ENCODE measurements around the gene PRICKLE1.
"Not testable (repeated sequence)": the region's sequence is repeated elsewhere in the genome, so short reads cannot be mapped to it uniquely, and the experiment has no call there.

PRICKLE1 gene

DNA sequence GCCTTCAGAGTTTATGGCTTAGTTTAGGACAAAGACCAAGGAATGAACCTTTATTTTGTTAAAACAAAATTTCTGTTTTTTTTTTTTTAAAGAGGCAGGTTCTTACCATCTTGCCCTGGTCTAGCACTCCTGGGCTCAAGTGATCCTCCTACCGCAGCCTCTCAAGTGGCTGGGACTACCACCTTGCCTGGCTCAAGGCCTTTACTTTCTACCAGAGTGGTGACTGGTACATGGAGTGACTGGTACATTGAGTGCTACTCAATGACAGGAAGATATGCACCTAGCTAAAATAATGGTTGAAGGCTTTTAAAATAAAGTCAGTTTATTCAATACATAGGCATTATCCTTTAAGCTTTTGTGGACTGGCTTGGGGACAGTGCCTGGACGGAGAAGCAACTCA, 32.6 kb downstream of the PRICKLE1 start:
- DNase-seq (ENCODE audit: low spot score) = no peak

DNA sequence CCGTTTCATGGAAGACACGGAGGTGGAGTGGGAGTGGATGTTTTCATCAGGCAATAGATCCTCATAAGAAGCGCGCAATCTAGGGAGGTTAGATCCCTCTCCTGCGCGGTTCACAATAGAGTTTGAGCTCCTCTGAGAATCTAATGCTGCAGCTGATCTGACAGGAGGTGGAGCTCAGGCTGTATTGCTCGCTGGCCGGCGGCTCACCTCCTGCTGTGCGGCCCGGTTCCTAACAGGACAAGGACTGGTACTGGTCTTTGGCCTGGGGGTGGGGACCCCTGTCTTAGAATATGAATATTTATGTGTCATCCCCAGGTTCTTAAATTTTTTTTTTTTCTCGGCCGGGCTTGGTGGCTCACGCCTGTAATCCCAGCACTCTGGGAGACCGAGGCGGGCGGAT, 36.7 kb downstream of the PRICKLE1 start:
- no peak for DNase-seq (ENCODE audit: low spot score)

DNA sequence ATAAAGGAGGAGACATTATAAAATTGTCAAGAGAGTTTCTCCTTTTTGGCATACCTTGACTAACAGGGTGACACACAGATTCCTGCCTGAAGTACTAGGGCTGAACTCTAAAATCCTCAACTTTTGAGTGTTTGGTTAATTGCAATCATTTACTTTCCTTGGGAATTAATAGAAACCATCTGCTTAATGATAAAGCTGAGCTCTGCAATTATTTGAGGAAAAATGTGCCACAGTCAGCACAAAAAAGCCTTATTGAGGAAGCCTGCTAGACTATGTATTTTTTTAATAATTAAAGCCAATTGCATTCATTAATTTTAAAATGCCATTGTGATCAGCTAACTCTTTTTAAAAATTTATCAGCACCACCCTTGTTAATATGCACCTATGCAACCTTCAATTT, 38.7 kb downstream of the PRICKLE1 start:
- DNase-seq (ENCODE audit: low spot score) = no peak

DNA sequence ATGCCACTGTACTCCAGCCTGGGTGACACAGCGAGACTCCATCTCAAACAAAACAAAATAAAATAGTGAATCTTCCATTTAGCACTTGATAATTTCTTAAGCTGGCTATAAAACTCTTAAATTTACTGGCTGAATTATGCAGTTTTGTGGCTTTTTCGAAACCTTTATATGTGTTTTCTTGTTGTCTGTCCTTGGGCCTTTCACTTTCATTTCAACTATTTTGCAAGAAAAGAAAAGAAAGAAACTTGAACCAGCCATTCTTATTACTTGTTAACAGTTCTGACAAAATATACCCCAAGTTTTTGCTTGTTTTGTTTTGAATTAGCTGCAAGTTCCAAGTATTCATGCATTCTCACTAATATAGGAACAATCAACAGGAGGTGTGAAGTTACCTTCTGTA, 42.8 kb downstream of the PRICKLE1 start:
- DNase-seq (ENCODE audit: low spot score) = no peak

DNA sequence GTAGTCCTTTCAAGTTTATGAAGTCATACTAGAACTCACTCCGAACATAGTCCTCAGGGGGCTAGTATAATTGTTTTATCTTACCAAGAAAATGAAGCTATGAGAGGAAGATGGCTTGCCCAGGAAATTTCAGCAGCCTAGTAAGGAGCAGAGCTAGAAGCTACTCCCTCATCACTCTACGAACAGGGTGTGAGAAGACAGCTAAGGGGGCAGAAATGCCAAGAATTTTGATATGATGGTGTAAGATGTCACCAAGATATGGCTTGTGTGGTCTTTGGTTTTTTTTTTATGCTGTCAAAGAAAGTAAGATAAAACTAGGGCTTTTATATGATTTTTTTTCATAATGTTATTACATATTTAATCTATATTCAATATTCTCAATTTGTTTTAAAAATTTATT, 47.6 kb downstream of the PRICKLE1 start:
- no peak for DNase-seq (ENCODE audit: low spot score)

DNA sequence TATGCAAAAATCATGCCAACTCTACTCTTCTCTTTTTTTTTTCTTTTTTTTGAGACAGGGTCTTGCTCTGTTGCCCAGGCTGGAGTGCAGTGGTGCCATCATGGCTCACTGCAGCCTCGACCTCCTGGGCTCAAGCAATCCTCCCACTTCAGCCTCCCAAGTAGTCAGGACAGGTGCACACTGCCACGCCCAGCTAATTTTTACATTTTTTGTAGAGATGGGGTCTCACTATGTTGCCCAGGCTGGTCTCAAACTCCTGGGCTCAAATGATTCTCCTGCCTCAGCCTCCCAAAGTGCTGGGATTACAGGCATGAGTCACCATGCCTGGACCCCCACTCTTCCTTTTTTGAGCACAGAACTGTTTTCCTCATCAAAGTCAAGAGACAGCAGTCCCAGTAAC, 48.2 kb downstream of the PRICKLE1 start:
- DNase-seq (ENCODE audit: low spot score) = not testable (repeated sequence)

DNA sequence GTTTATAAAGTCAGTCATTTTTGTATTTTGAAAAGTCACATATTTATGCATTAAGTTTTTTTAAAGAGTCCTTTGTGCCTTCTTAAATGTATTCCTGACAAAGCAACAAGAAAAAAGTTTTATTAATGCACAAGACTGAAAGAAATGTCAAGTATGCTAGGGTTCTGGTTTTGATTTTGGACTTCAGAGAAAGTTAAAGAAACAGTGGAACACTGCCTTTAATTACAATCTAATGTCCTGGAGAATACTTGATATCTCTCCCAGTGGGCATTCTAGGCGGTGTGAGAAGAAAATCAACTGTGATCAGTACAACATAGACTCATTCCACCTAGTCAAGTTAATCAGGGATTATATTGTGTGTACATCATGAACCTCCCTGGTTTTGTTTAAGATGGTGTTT, 49.9 kb downstream of the PRICKLE1 start:
- DNase-seq (ENCODE audit: low spot score) = no peak

DNA sequence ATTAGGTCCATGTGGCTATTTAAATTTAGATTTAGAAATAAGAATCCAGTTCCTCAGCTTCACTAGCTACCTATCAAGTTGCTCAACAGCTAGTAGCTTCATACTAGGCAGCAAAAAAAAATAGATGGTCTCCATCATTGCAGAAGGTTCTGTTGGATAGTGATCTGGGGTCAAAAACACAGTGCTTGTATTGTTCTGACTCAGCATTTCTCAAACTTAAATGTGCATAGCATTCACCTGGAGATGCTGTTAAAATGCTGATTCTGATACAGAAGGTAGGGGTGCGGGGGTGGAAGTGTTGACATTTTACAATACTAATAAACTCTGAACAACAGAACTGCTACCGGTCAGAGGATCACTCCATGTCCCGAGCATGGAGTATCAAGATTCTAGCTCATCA, 51.3 kb downstream of the PRICKLE1 start:
- no peak for DNase-seq (ENCODE audit: low spot score)

DNA sequence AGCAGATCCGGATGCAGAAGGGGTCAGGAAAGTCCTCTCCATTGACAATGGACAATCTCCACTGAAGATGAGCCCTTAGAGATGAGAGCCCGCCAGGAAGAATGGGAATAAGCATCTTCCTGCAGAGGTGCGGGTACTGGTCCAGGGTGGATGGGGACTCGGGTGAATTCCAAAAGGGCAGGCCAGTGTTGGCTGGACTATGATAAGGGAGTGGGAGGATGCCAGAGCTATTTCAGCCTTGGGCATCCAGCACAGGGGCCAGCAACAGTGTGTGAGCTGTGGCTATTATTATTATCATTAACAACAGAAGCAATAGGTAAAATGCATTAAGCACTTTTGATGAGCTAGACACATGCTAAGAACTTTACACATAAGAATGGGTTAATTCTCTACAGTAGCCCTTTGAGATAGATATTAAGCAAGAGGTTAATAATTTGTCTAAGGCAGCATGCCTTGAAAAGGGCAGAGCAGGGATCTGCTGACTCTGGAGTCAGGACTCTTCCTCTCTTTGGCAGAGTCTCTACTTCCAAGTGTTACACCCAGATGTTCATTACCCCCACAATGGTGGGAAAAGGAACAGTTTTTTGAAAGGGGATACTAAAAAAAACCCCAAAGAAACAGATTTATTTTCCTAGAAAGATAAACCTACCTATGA, 55.2 kb downstream of the PRICKLE1 start:
- DNase-seq (ENCODE audit: low spot score) = peak; percentile 15

DNA sequence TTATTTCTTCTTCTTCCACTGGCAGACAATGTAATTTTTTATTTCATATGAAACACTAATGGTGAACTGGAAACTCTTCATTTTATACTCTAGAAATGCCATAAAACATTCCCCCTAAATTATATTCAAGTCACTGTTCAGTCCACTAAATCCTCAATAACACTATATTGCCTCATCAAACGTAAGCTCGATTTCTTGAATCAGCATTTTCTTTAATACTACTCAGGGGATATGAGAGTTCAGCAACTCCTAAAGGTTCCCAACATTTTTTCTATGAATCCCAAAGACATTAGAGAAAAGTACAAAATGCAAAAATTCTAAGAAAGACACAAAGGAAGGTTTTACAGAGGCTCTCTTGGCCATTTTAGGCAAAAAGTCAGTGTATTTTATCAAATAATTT, 59.3 kb downstream of the PRICKLE1 start:
- no peak for DNase-seq (ENCODE audit: low spot score)

DNA sequence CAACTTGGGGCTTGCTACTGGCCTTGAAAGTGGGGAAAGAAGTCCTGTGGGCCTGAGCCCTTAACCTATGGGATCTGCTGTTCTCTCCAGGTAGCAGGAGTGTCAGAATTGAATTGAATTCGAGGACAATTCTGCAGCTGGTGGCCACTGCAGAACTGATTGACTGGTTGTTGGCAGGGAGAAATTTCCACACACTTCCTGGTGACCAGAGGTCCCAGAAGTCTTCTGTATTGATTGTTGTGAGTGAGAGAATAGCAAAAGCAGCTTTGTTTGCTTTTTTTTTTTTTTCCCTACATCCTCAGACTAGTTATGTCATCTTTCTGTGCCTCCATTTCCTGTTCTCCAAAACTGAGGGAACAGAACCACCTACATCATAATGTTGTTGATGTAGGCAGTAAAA, 64.1 kb downstream of the PRICKLE1 start:
- no peak for DNase-seq (ENCODE audit: low spot score)

DNA sequence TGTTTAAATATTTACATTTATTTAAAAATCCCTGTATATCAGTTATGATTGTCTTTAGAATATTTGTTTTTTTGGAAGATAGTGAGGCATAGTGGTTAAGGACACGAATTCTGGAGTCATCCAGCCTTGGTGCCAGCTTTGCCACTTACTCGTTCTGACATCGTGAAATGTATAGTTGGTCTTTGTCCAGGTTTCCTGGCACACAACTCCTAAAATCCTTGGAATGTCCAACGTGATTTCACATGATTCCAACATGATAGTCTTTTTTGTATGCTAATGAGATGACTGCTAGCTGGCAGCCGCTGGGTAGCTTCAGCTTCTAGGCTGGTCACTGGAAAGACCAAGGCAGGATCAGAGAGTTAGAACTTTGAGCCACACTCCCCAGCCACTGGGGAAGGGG, 64.8 kb downstream of the PRICKLE1 start:
- no peak for DNase-seq (ENCODE audit: low spot score)

DNA sequence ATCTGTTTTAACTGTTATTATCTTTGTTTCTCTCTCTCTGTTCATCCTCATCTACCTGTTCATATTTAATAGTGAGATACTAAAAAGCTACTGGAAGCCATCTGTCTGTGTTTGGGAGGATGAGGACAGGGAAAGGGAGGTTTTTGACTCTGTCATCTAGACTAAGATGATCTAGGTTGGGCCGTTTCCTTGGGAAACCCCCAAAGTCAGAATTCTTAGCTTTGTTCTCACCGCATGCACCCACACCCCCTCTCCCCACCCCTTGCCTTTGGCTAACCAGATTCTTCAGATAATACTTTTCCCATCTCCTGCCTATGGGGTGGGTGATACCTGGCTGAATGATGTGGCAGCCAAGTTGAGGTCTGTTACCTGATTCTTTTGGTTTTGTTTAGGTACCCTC, 73.0 kb downstream of the PRICKLE1 start:
- no peak for DNase-seq (ENCODE audit: low spot score)

DNA sequence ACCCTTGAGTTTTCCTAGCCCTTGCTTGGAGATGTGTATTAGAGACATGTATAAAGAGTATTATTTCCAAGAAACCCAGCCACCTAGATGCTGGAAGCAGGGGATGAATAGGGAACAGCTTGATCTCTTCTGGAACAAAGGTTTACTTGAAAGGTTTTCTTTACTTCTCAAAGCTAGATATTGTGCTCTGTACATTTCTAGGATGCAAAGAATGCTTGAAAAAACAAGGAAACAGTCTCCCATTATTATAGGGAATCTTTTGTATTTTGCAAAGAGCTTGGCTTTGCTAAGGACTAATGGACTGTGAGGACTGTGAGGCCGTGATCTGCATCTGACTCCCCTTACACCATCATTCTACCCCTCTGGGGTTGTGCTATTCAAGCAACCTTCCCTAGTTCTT, 77.9 kb downstream of the PRICKLE1 start:
- no peak for DNase-seq (ENCODE audit: low spot score)

DNA sequence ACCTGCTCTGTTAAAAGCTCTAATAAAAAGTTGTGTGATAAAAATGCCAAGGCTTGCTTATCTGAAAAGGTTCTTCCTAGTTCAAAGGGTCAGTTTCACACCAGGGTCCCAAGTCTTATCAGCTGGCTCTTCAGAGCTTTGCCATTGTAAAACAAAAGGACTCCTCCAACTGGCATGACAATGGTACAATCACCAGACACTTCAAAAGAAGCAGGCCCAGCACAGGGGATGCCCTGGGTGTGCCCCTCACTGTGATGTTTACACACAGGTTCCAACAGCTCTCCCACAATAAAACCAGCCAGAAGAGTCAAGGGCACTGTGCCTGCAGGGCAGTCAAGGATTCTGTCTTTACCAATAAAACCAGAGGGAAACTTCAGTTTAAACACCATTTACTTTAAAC, 78.7 kb downstream of the PRICKLE1 start:
- no peak for DNase-seq (ENCODE audit: low spot score)

DNA sequence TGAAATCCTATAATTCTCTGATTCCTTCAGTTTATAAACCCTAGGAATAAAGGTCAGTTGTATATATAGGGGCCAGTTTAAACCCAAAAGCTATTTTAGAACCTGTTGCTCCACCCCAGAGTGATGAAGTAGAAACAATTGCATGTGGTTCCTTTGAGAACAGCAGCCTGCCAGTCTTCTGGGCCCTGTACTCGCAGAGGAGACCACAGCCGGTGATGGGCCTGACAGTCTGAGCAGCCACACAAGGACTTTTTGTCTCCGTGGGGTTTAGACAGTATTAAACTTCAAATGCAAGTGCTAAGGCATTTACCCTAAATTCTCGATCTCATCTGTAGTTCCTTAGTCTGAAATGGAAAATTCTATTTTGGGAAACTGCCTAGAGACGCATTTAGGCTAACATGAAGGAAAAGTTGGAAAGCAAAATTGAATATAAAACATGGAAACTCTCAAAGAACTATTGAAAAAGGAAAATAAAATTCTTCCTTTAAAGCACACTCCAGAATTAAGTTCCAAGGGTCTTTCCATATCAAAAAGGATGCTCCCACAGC, 80.6 kb downstream of the PRICKLE1 start:
- no peak for DNase-seq (ENCODE audit: low spot score)

DNA sequence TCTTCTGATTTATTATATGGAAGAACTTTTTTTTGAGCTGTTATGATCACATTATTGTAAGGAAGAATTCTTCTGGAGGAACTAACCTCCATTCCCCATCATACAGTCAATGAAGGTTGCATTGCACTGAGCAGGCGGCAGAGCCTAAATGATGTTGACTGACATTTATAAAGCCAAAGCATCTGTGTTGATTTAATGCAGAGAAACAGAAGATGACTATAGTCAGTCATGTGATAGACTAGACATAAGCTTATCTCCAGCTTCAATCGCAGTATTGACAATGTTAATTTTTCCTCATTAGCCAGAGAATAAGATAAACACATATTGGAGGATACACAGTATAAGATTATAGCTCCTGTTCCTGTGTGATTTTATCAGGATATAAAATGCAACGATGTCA, 82.0 kb downstream of the PRICKLE1 start:
- no peak for DNase-seq (ENCODE audit: low spot score)

DNA sequence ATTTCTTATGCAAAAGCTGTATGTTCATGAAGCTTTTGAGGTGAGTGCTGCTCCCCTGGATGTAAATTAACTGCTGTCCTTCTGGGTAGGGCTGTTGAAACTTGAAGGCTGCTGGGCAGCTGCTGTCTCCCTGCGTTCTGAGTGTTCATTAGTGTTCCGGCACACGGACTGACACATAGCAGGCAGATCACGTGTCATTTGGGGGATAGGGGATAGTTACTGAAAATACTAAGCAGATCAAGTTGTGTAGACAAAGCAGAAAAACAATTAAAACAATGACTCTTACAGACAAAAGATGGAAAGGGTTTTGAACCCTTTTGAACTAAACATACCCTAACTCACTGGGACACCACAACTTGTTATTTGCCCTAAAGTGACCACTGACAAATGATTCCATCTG, 82.5 kb downstream of the PRICKLE1 start:
- no peak for DNase-seq (ENCODE audit: low spot score)

DNA sequence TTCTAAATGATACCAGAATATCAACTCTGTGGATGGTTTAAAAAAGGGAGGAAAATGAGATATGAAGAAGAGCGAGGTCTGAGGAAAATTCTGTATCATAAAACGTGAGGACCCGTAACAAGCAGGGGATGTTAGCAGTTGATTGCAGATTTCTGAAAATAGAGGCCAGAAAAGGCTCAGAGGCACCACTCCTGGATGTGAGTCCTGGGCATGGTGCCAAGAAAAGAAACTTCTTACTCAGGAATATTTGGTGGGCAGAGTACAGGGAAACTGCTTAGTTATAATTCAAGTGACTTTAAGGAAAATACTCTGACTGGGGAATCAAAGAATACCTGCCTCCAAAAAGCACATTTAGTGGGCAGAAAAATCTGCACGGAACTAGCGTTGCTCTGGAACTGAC, 85.5 kb downstream of the PRICKLE1 start:
- DNase-seq (ENCODE audit: low spot score) = peak; percentile 59

DNA sequence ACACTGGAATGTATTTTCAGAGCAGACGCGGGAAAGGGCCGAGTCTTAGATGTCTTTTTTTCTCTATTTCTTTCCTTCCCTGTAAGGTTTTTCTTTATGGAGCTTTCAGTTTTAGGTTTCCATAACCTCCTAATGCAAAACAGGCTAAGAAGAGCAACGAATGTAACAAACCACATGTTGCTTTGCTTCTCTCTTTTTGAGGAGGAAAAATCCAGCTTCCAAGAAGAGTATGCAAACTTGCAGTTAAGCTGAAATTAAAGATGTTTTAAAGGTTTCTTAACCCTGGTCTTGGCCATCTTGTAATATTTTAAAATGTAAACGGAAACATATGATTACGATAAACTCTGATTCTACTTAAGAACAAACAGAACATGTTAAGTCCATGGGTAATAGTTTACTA, 86.9 kb downstream of the PRICKLE1 start:
- no peak for DNase-seq (ENCODE audit: low spot score)

DNA sequence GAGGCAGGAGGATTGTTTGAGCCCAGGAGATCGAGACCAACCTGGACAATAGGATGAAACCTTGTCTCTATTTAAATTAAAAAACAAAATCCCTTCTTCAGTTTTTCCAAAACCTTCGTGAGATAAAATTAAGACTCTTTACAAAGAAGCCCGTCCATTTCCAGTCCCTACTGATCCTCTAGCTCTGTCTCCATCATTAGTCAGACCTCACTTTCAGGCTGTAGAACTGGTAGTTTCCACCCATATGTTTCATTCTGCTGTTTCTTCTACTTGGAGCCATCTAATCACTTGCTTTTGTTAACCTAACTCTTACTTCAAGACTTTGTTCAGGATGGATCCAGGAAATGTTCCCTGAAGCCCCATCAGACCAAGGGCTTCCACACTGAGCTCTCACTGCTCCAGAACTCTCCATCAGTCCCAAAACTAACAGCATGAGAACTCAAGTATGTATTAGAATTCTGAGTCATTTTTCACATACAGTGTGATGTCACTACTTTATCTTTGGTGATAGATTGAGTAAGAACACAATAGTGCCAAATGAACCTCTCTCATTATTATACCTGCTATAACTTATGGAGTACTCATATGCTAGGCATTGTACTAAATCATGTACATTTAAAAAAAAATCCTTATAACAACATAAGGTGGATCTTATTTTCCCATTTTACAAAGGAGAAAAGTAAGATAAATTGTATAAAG, 90.8 kb downstream of the PRICKLE1 start:
- DNase-seq (ENCODE audit: low spot score) = no peak

DNA sequence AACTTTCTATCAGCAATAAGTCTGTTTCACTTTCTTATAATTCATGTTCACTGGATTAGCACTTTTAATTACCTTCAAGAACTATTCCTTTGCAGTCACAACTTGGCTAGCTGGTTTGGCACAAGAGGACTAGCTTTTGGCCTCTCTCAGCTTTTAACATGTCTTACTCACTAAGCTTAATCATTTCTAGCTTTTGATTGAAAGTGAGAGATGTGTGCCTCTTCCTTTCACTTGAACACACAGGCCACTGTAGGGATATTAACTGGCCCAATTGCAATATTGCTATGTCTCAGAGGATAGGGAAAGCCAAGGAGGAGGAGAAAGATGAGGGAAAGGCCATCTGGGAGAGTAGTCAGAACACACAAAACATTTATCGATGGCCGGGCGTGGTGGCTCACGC, 92.7 kb downstream of the PRICKLE1 start:
- peak; percentile 52 for DNase-seq (ENCODE audit: low spot score)

DNA sequence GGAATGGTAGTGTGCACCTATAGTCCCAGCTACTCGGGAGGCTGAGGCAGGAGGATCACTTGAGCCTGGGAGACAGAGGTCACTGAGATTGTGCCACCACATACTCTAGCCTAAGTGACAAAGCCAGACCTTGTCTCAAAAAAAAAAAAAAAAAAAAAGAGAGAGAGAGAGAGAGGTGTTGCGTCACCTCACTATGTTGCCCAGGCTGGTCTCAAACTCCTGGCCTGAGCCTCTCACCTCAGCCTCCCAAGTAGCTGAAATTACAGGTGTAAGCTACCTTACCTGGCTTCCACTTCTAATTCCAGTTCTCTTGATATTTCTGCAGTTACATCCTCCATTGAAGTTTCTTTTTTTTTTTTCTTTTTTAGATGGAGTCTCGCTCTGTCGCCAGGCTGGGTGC, 94.3 kb downstream of the PRICKLE1 start:
- DNase-seq (ENCODE audit: low spot score) = no peak

DNA sequence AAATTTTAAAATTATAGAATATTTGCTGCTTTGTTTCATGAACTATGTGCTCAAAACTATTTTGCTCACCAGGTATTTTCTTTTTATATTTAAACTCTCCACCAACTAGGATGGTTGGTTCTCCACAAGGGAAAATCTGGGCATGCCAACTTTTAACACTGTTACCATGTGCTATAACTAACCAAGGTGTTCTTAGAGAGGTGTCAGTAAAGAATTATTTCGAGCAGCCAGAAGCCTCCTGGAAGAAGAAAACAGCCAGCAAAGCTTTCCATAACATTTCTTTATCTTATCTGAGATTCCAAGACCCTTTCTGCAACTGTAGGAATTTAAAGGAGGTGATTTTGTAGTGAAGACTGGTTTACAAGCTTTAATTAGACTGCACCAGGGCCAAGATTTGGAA, 97.3 kb downstream of the PRICKLE1 start:
- DNase-seq (ENCODE audit: low spot score) = no peak
